ENCODE results near the gene MATN1. TPM values are rescaled to one million over a fixed set of nuclear protein-coding genes. Genes with fewer than 3 reads are reported as not detected.

The MATN1 gene
- total RNA-seq, 1 donor from 2014 or later = 1.7 TPM

GRCh38 chr1:30731806-30732276 lies 8.5 kb upstream of the MATN1 start:
- Mint-ChIP-seq H3K4me3 (ENCODE audit: unreplicated experiment) (no peak overlapping the region), H3K27ac (ENCODE audit: unreplicated experiment) (no peak overlapping the region), H3K27me3 (ENCODE audit: unreplicated experiment) (peaks cover 2% of the 10 kb centered on the region), H3K9me3 (ENCODE audit: unreplicated experiment) (no peaks in the 10 kb centered on the region), H3K36me3 (ENCODE audit: low read depth, unreplicated experiment) (peaks cover 22% of the 10 kb centered on the region), H3K4me1 (ENCODE audit: unreplicated experiment) (peaks cover 17% of the 10 kb centered on the region)
- no peak for DNase-seq (ENCODE audit: low spot score)
- no peak for TF ChIP-seq CTCF (IDR thresholded peaks at IDR 0.05; ENCODE audit: unreplicated experiment)

DNA sequence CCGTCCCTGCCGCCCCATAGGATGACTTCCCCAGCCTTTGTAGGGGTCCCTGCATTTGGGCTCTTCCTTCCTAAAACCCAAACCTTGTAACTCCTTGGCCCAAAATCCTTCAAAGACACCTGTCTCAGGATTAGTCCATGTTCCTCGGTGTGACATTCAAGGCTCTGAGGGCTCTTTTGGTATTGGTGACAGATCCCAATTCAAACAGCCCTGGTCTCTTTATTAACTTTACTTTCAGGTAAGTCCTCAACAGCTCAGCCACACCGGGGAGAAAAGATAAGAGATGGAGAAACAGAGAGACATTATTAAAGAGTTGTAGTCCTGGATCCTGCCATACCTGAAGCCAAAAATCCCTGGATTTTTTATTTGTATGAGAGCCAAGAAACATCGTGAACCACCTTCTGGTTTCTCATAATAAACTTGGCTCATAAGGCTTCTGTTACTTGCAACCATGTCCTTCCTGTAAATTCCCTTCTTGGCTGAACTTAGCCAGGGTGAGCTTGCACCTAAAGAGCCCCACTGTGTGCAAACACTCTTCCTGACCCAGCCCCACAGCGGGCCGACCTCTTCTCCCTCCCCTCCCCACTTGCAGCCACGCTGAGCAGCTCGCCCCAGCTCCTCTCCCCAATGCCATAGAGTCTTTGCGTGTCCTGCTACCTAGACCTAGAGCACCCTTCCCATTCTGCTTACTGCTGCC lies 7.9 kb upstream of the MATN1 start:
- Mint-ChIP-seq H3K36me3 (ENCODE audit: low read depth, unreplicated experiment) (peaks cover 20% of the 10 kb centered on the region), H3K9me3 (ENCODE audit: unreplicated experiment) (no peaks in the 10 kb centered on the region), H3K4me3 (ENCODE audit: unreplicated experiment) (no peak overlapping the region), H3K27ac (ENCODE audit: unreplicated experiment) (peak overlapping the region; percentile 28), H3K4me1 (ENCODE audit: unreplicated experiment) (peaks cover 17% of the 10 kb centered on the region), H3K27me3 (ENCODE audit: unreplicated experiment) (peaks cover 2% of the 10 kb centered on the region)
- no peak for TF ChIP-seq CTCF (IDR thresholded peaks at IDR 0.05; ENCODE audit: unreplicated experiment)
- DNase-seq (ENCODE audit: low spot score) = no peak

GRCh38 chr1:30730346-30731108 lies 7.1 kb upstream of the MATN1 start:
- Mint-ChIP-seq H3K36me3 (ENCODE audit: low read depth, unreplicated experiment) (peaks cover 14% of the 10 kb centered on the region), H3K4me1 (ENCODE audit: unreplicated experiment) (peaks cover 17% of the 10 kb centered on the region), H3K9me3 (ENCODE audit: unreplicated experiment) (no peaks in the 10 kb centered on the region), H3K27ac (ENCODE audit: unreplicated experiment) (peak overlapping the region; percentile 28), H3K27me3 (ENCODE audit: unreplicated experiment) (peaks cover 2% of the 10 kb centered on the region), H3K4me3 (ENCODE audit: unreplicated experiment) (no peak overlapping the region)
- TF ChIP-seq CTCF (IDR thresholded peaks at IDR 0.05; ENCODE audit: unreplicated experiment) = no peak
- DNase-seq (ENCODE audit: low spot score) = no peak

GRCh38 chr1:30729901-30730300 lies 6.5 kb upstream of the MATN1 start:
- no peak for DNase-seq (ENCODE audit: low spot score)
- peaks cover 9% of the 10 kb centered on the region for H3K36me3 Mint-ChIP-seq (ENCODE audit: low read depth, unreplicated experiment)
- H3K4me1 Mint-ChIP-seq (ENCODE audit: unreplicated experiment) = peaks cover 17% of the 10 kb centered on the region
- no peak overlapping the region for H3K27ac Mint-ChIP-seq (ENCODE audit: unreplicated experiment)
- no peak for TF ChIP-seq CTCF (IDR thresholded peaks at IDR 0.05; ENCODE audit: unreplicated experiment)
- H3K9me3 Mint-ChIP-seq (ENCODE audit: unreplicated experiment) = no peaks in the 10 kb centered on the region
- peaks cover 3% of the 10 kb centered on the region for H3K27me3 Mint-ChIP-seq (ENCODE audit: unreplicated experiment)
- no peak overlapping the region for H3K4me3 Mint-ChIP-seq (ENCODE audit: unreplicated experiment)

Data from endothelial cell (in vitro differentiated cells).